Immature natural killer cell (primary cell): ENCODE data around the gene SURF2. TPM values are rescaled to one million over a fixed set of nuclear protein-coding genes. Genes with fewer than 3 reads are reported as not detected.

Source experiments
- DNase-seq, 3 donors: peaks; one replicate each; pipeline ENCODE4 v3.0.0; 2022; ENCODE audit warnings: mixed read lengths in 1 of 3
- H3K27ac Mint-ChIP-seq, 6 donors: one replicate each; pipeline ENCODE4 v1.8.0; 2020; ENCODE audit warnings: mixed read lengths in 6 of 6, mild to moderate bottlenecking in 5 of 6, inconsistent platforms in 4 of 6, moderate library complexity in 3 of 6
- H3K27me3 Mint-ChIP-seq, 3 donors: one replicate each; pipeline ENCODE4 v1.8.0; 2020 to 2021; ENCODE audit warnings: low read depth in 3 of 3, mild to moderate bottlenecking in 3 of 3, mixed read lengths in 3 of 3, moderate library complexity in 3 of 3, inconsistent platforms in 1 of 3
- H3K36me3 Mint-ChIP-seq, 3 donors: one replicate each; pipeline ENCODE4 v1.8.0; 2020; ENCODE audit warnings: mixed read lengths in 3 of 3, inconsistent platforms in 2 of 3, mild to moderate bottlenecking in 2 of 3
- H3K4me1 Mint-ChIP-seq, 2 donors: one replicate each; pipeline ENCODE4 v1.8.0; 2020; ENCODE audit warnings: inconsistent platforms in 2 of 2, mild to moderate bottlenecking in 2 of 2, mixed read lengths in 2 of 2, moderate library complexity in 1 of 2
- H3K4me3 Mint-ChIP-seq, 5 donors: one replicate each; pipeline ENCODE4 v1.8.0; 2020; ENCODE audit warnings: mild to moderate bottlenecking in 5 of 5, mixed read lengths in 5 of 5, inconsistent platforms in 3 of 5, moderate library complexity in 3 of 5
- H3K9me3 Mint-ChIP-seq, 6 donors: one replicate each; pipeline ENCODE4 v1.8.0; 2020; ENCODE audit warnings: mild to moderate bottlenecking in 6 of 6, mixed read lengths in 6 of 6, inconsistent platforms in 4 of 6, moderate library complexity in 3 of 6
- polyA plus RNA-seq, 3 donors: library from polyadenylated mRNA; unstranded; fragments of 300-500 nt; fragmentation: Illumina TruSeq; gene quantifications; one replicate each; pipeline ENCODE4 v1.2.3, GENCODE V29; 2021

The SURF2 gene
- polyA plus RNA-seq, 3 donors from 2014 or later, result 30.2 to 36.9 (median 34.5) TPM

GRCh38 chr9:133406480-133407307 lies 50.3 kb downstream of the SURF2 start:
- Mint-ChIP-seq H3K9me3 (no peaks in the 10 kb centered on the region), H3K4me3 (no peak overlapping the region), H3K4me1 (no peaks in the 10 kb centered on the region), H3K27me3 (peaks cover 0 to 2% (median 0%) of the 10 kb centered on the region in 3 donors), H3K36me3 (peaks cover 12 to 40% (median 18%) of the 10 kb centered on the region in 3 donors), H3K27ac (peak overlapping the region in 5 of 6 donors; percentile 24 to 62 (median 35))
- peak; percentile 58 to 68 (median 61) for DNase-seq

GRCh38 chr9:133408042-133408441 lies 51.7 kb downstream of the SURF2 start:
- Mint-ChIP-seq H3K9me3 (no peaks in the 10 kb centered on the region), H3K36me3 (peaks cover 12 to 48% (median 18%) of the 10 kb centered on the region in 3 donors), H3K27ac (no peak overlapping the region), H3K27me3 (peaks cover 0 to 2% (median 0%) of the 10 kb centered on the region in 3 donors), H3K4me3 (no peak overlapping the region), H3K4me1 (peaks cover under 1 to 1% of the 10 kb centered on the region in 2 donors)
- DNase-seq, result no peak

Other genes with a start within 250 kb of the SURF2 start
- gene RALGDS, start 235.3 kb upstream of the SURF2 start, polyA plus RNA-seq, result 10 to 100 TPM; 31.2 to 68.8 (median 31.6) TPM
- not detected for gene GBGT1, start 192.6 kb upstream of the SURF2 start, polyA plus RNA-seq
- gene OBP2B, start 147.3 kb upstream of the SURF2 start, polyA plus RNA-seq, result not detected
- gene ABO, start 81.3 kb upstream of the SURF2 start, polyA plus RNA-seq, result under 1 TPM in 1 of 3 donors, not detected in 2; 0.03 TPM
- 10 to 100 TPM in 1 of 3 donors, 1 to 10 TPM in 2; 3.0 to 15.5 (median 5.7) TPM for gene SURF6, start 20.4 kb upstream of the SURF2 start, polyA plus RNA-seq
- gene MED22, start 8.4 kb upstream of the SURF2 start, polyA plus RNA-seq, result 10 to 100 TPM in 1 of 3 donors, 1 to 10 TPM in 2; 5.2 to 27.4 (median 7.0) TPM
- gene RPL7A, start 8.3 kb upstream of the SURF2 start, polyA plus RNA-seq, result 100 to 1,000 TPM; 459 to 791 (median 622) TPM
- gene SURF1, start 63 bp upstream of the SURF2 start, polyA plus RNA-seq, result 100 to 1,000 TPM; 104 to 153 (median 131) TPM
- gene SURF4, start 19.5 kb downstream of the SURF2 start, polyA plus RNA-seq, result 100 to 1,000 TPM; 195 to 304 (median 198) TPM
- under 1 TPM in 2 of 3 donors, not detected in 1; 0.55 to 0.96 TPM for gene STKLD1, start 19.8 kb downstream of the SURF2 start, polyA plus RNA-seq
- gene REXO4, start 61.5 kb downstream of the SURF2 start, polyA plus RNA-seq, result 10 to 100 TPM in 2 of 3 donors, 1 to 10 TPM in 1; 6.9 to 27.4 (median 11.5) TPM
- gene ADAMTS13, start 65.8 kb downstream of the SURF2 start, polyA plus RNA-seq, result under 1 TPM in 2 of 3 donors, not detected in 1; 0.33 to 0.73 TPM
- 10 to 100 TPM in 1 of 3 donors, 1 to 10 TPM in 2; 5.3 to 11.3 (median 7.4) TPM for gene CACFD1, start 103.4 kb downstream of the SURF2 start, polyA plus RNA-seq
- 1 to 10 TPM; 4.4 to 8.0 (median 4.6) TPM for gene SLC2A6, start 122.5 kb downstream of the SURF2 start, polyA plus RNA-seq
- gene MYMK, start 168.4 kb downstream of the SURF2 start, polyA plus RNA-seq, result not detected
- gene ADAMTSL2, start 178.2 kb downstream of the SURF2 start, polyA plus RNA-seq, result not detected